Chondrocyte (in vitro differentiated cells): Measurements from ENCODE around the gene SMAD4. TPM values are rescaled to one million over a fixed set of nuclear protein-coding genes. Genes with fewer than 3 reads are reported as not detected.

Experiments
- DNase-seq: peaks from one replicate; pipeline ENCODE4 v3.0.0; 2021; ENCODE audit warnings: mixed read lengths, low spot score
- H3K27ac Mint-ChIP-seq: one replicate; pipeline ENCODE4 v1.8.0; 2021; ENCODE audit warnings: mild to moderate bottlenecking, moderate library complexity, mixed read lengths; ENCODE audit not compliant: unreplicated experiment
- H3K27me3 Mint-ChIP-seq: 2 replicates; pipeline ENCODE4 v1.8.0; 2021; ENCODE audit warnings: low read depth, mixed read lengths
- H3K36me3 Mint-ChIP-seq: 2 replicates; pipeline ENCODE4 v1.8.0; 2021; ENCODE audit warnings: low read depth, mixed read lengths
- H3K4me1 Mint-ChIP-seq: 2 replicates; pipeline ENCODE4 v1.8.0; 2021; ENCODE audit warnings: low read depth, mild to moderate bottlenecking, mixed read lengths
- H3K4me3 Mint-ChIP-seq: one replicate; pipeline ENCODE4 v1.8.0; 2021; ENCODE audit warnings: mild to moderate bottlenecking, moderate library complexity, mixed read lengths; ENCODE audit not compliant: unreplicated experiment
- H3K9me3 Mint-ChIP-seq: 2 replicates; pipeline ENCODE4 v1.8.0; 2021; ENCODE audit warnings: low read depth, mixed read lengths
- total RNA-seq: library from RNA; stranded (reverse); gene quantifications from 3 replicates; pipeline ENCODE4 v1.2.1, GENCODE V29; 2021
- TF ChIP-seq, protein P1 (sequence below): fragments of 200-600 bp; sonication (generic); IDR thresholded peaks from 2 replicates; pipeline ENCODE4 v1.5.0; 2021; ENCODE audit warnings: antibody characterized with exemption, mild to moderate bottlenecking, moderate library complexity

The SMAD4 gene
- total RNA-seq, 1 donor from 2014 or later = 106 TPM

DNA sequence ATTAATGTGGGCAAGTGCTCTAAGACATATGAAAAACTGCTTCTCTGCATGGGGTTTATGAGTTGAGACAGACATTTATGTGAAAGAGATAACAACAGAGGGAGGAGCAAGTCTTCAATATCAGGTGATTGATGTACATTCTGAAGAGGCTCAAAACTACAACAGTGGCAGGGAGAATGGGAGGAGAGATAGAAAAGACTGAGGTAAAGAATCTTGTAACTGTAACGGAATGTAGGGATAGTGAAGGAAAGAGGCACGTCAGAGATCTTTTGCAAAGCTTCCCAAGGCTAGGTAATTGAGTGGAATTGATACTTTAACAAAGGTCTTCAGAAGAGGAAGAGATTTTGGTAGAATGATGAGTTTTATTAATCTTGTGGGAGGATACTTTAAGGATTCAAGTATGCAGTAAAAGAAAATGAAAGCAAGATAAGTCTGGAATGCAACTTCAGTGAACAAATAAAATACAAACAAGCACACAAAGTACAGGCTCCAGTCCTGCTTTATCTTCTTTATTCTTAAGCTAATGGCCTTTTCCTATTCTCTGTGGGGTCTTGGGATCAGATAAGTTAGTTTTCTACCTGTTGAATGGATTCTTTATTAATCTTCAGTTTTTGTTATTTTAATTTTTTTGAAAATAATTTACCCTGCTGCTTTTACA is 15.0 kb downstream of the SMAD4 start:
- H3K27ac Mint-ChIP-seq = peak overlapping the region; percentile 67
- no peak for DNase-seq
- no peaks in the 10 kb centered on the region for H3K9me3 Mint-ChIP-seq
- H3K4me1 Mint-ChIP-seq = peaks cover 50% of the 10 kb centered on the region
- no peaks in the 10 kb centered on the region for H3K27me3 Mint-ChIP-seq
- H3K4me3 Mint-ChIP-seq = no peak overlapping the region
- peaks cover 4% of the 10 kb centered on the region for H3K36me3 Mint-ChIP-seq
- TF ChIP-seq, protein P1, sequence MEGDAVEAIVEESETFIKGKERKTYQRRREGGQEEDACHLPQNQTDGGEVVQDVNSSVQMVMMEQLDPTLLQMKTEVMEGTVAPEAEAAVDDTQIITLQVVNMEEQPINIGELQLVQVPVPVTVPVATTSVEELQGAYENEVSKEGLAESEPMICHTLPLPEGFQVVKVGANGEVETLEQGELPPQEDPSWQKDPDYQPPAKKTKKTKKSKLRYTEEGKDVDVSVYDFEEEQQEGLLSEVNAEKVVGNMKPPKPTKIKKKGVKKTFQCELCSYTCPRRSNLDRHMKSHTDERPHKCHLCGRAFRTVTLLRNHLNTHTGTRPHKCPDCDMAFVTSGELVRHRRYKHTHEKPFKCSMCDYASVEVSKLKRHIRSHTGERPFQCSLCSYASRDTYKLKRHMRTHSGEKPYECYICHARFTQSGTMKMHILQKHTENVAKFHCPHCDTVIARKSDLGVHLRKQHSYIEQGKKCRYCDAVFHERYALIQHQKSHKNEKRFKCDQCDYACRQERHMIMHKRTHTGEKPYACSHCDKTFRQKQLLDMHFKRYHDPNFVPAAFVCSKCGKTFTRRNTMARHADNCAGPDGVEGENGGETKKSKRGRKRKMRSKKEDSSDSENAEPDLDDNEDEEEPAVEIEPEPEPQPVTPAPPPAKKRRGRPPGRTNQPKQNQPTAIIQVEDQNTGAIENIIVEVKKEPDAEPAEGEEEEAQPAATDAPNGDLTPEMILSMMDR = no peak

DNA sequence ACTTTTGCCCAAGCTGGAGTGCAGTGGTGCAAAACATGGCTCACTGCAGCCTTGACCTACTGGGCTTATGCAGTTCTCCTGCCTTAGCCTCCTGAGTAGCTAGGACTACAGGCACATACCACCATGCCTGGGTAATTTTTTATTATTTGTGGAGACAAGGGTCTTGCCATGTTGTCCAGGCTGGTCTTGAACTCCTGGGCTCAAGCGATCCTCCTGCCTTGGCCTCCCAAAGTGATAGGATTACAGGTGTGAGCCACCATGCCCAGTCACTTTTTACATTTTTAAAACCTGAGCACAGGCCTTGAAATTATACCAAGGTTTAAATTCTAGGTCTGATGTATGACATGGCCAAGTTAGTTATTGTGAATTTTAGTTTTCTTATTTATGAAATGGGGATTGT is 18.2 kb downstream of the SMAD4 start:
- Mint-ChIP-seq H3K27me3 (no peaks in the 10 kb centered on the region), H3K9me3 (no peaks in the 10 kb centered on the region), H3K27ac (no peak overlapping the region), H3K4me3 (no peak overlapping the region), H3K36me3 (peaks cover 6% of the 10 kb centered on the region), H3K4me1 (peaks cover 32% of the 10 kb centered on the region)
- TF ChIP-seq, protein P1 = no peak
- no peak for DNase-seq

DNA sequence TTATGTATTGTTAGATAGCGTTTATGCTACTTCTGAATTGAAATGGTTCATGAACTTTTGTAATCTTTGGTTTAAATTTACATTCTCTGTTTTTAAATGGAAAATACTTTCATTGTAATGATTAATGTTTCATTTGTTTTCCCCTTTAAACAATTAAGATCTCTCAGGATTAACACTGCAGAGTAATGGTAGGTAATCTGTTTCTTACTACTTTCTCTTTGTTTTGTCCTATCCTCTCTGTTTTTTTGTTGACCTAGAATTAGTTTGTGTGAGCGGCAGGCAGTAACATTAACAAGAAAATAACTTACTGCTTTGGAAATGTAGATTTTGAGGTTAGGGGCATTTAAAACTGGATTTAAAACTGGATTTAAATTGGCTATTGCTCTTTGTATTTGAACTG is 19.1 kb downstream of the SMAD4 start:
- Mint-ChIP-seq H3K9me3 (no peaks in the 10 kb centered on the region), H3K4me1 (peaks cover 32% of the 10 kb centered on the region), H3K36me3 (peaks cover 6% of the 10 kb centered on the region), H3K4me3 (no peak overlapping the region), H3K27me3 (no peaks in the 10 kb centered on the region), H3K27ac (no peak overlapping the region)
- TF ChIP-seq, protein P1 = no peak
- no peak for DNase-seq

DNA sequence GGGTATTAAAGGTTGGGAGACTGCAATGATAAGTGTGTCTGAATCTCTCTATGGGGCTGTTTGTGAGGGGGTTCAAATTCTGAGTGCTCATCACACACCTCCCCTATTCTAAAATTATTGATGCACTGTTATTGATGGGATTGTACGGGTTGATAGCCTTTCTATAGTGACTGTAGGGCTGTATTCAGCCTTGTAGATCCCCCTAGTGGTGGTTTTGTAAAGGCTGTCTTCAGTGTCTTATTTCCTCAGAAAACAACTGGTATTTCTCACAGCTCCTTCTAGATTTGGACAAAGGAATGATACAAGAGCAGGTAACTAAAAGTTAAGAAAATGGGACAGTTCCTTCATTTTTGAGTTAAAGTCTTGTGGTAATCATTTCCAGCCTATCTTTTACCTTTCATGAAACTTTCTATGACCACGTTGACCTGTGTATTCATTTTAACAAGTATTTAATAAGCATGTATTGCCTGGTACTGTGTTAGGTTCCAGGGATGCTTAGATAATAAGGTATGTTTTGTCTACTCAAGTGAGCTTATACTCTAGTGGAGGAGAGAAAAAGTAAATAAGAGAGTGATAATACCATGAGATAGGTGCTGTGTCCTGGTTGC is 21.2 kb downstream of the SMAD4 start:
- DNase-seq = no peak
- H3K9me3 Mint-ChIP-seq = no peaks in the 10 kb centered on the region
- H3K36me3 Mint-ChIP-seq = peaks cover 6% of the 10 kb centered on the region
- no peak overlapping the region for H3K4me3 Mint-ChIP-seq
- H3K4me1 Mint-ChIP-seq = peaks cover 14% of the 10 kb centered on the region
- H3K27me3 Mint-ChIP-seq = no peaks in the 10 kb centered on the region
- TF ChIP-seq, protein P1 = peak; percentile 91
- H3K27ac Mint-ChIP-seq = peak overlapping the region; percentile 28

DNA sequence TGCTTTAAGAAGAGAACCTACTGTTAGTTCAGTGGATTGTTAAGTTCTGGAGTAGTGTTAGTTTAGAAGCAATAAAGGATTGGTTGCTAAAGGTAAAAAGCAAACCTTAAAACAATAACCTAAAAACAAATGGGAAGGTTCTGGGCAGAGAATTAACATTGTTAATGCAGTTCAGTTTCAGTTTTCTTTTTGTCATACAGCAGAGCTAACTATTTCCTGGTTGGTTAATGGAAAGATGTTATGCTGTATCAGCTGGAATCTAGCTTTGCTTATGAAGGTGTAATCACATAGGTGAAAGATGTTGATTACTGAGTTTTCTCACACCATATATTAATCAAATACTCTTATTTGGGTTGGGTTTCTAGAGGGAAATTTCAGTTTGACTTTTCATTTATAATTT is 23.8 kb downstream of the SMAD4 start:
- Mint-ChIP-seq H3K27ac (no peak overlapping the region), H3K4me3 (no peak overlapping the region), H3K4me1 (peaks cover 13% of the 10 kb centered on the region), H3K9me3 (no peaks in the 10 kb centered on the region), H3K36me3 (peaks cover 11% of the 10 kb centered on the region), H3K27me3 (no peaks in the 10 kb centered on the region)
- TF ChIP-seq, protein P1 = no peak
- no peak for DNase-seq
